HCT116 (cell line): ENCODE data around the gene GPX4. TPM values are rescaled to one million over a fixed set of nuclear protein-coding genes. Genes with fewer than 3 reads are reported as not detected.
A peak's percentile ranks its signal among the peaks of the same experiment; 100 is the strongest.

Experiments used
- ATAC-seq: fragments of 200-7000 bp; cut with Tn5 transposase; 2 replicates; pipeline ENCODE4 v1.9.1; 2020; ENCODE audit warnings: mild to moderate bottlenecking, moderate library complexity
- BruUV-seq: library from RNA; stranded (reverse); fragments of 400-500 nt; replicated peaks from 2 replicates; lab custom pipeline; 2021; lab: Mats Ljungman, UMichigan
- CTCF ChIA-PET: fragments of 300-600 bp; sonication (Branson Sonifier 250); formaldehyde crosslinking; loops from one replicate; lab custom pipeline; 2021; ENCODE audit warnings: antibody characterized with exemption; lab: Charles Lee
- POLR2A ChIA-PET: fragments of 300-600, 350-600 bp; sonication (Branson Sonifier 250); formaldehyde crosslinking; loops from one replicate; lab custom pipeline; 2021; ENCODE audit warnings: antibody characterized with exemption; lab: Charles Lee
- RAD21 ChIA-PET, 2 experiments: fragments of 300-600 bp; sonication (Branson Sonifier 250); formaldehyde crosslinking; loops; one replicate each; lab custom pipeline; 2023; ENCODE audit warnings: low total read pairs in 2 of 2; ENCODE audit not compliant: uncharacterized antibody in 2 of 2, unreplicated experiment in 2 of 2, low non-redundant PET in 1 of 2; lab: Charles Lee
- DNase-seq: peaks from one replicate; pipeline ENCODE4 v3.0.0-alpha.2; 2010; ENCODE audit warnings: low read depth, low spot score
- H2AFZ ChIP-seq: fragments of 200-600 bp; shearing (Covaris generic), sonication (generic); 2 replicates; pipeline ENCODE4 v1.6.1; 2017; ENCODE audit warnings: low read depth, mixed run types, mixed read lengths, antibody characterized with exemption, low read length; ENCODE audit not compliant: poor library complexity, severe bottlenecking
- H3K27ac ChIP-seq: 2 replicates; pipeline ENCODE4 v1.5.1; 2012; ENCODE audit warnings: low read depth, low read length
- H3K27me3 ChIP-seq: fragments of 200-600 bp; sonication (generic); 2 replicates; pipeline ENCODE4 v1.6.1; 2016; ENCODE audit warnings: mixed run types, low read length, mixed read lengths; ENCODE audit not compliant: insufficient read depth
- H3K36me3 ChIP-seq, 2 experiments: fragments of 200-500 bp in 1 of 2; fragments of 200-600 bp in 1 of 2; sonication (Bioruptor generic) in 1 of 2; sonication (generic) in 1 of 2; 2 replicates each; pipeline versions ENCODE4 v1.5.1 to v1.6.1; 2014 to 2016; ENCODE audit warnings: low read length in 2 of 2, inconsistent platforms in 1 of 2, mixed read lengths in 1 of 2, mixed run types in 1 of 2; ENCODE audit not compliant: insufficient read depth in 2 of 2, control insufficient read depth in 1 of 2
- H3K4me1 ChIP-seq, 2 experiments: fragments of 200-600 bp in 1 of 2; sonication (generic) in 1 of 2; 2 replicates each; pipeline versions ENCODE4 v1.5.1 to v1.6.1; 2012 to 2017; ENCODE audit warnings: low read length in 2 of 2, inconsistent platforms in 1 of 2, mild to moderate bottlenecking in 1 of 2, mixed read lengths in 1 of 2, mixed run types in 1 of 2, moderate library complexity in 1 of 2; ENCODE audit not compliant: insufficient read depth in 2 of 2, control insufficient read depth in 1 of 2
- H3K4me2 ChIP-seq: fragments of 200-600 bp; sonication (generic); 2 replicates; pipeline ENCODE4 v1.6.1; 2017; ENCODE audit warnings: mixed run types, low read length, mixed read lengths
- H3K4me3 ChIP-seq, 2 experiments: fragments of 200-600 bp in 1 of 2; sonication (generic) in 1 of 2; replicated peaks in 1 of 2; 2 replicates each; pipeline ENCODE4 v1.5.1; 2011 to 2016; ENCODE audit warnings: low read length in 2 of 2, control low read depth in 1 of 2, low read depth in 1 of 2, mild to moderate bottlenecking in 1 of 2, mixed read lengths in 1 of 2, mixed run types in 1 of 2
- H3K79me2 ChIP-seq: fragments of 200-600 bp; sonication (generic); 2 replicates; pipeline ENCODE4 v1.6.1; 2017; ENCODE audit warnings: mild to moderate bottlenecking, mixed run types, low read length, moderate library complexity, mixed read lengths; ENCODE audit not compliant: insufficient read depth
- H3K9ac ChIP-seq: fragments of 200-600 bp; sonication (generic); 2 replicates; pipeline ENCODE4 v1.6.1; 2016; ENCODE audit warnings: low read length, mixed read lengths
- H3K9me2 ChIP-seq: fragments of 200-600 bp; sonication (generic), shearing (Covaris generic); 2 replicates; pipeline ENCODE4 v1.6.1; 2017; ENCODE audit warnings: mixed run types, mild to moderate bottlenecking, moderate library complexity; ENCODE audit not compliant: insufficient read depth
- H3K9me3 ChIP-seq, 2 experiments: fragments of 200-500 bp in 1 of 2; fragments of 200-600 bp in 1 of 2; sonication (Bioruptor generic) in 1 of 2; sonication (generic) in 1 of 2; 2 replicates each; pipeline ENCODE4 v1.6.1; 2014 to 2017; ENCODE audit warnings: low read length in 2 of 2, mixed read lengths in 2 of 2, inconsistent platforms in 1 of 2, low read depth in 1 of 2, mild to moderate bottlenecking in 1 of 2, mixed run types in 1 of 2, moderate library complexity in 1 of 2; ENCODE audit not compliant: control insufficient read depth in 1 of 2, insufficient read depth in 1 of 2
- H4K20me1 ChIP-seq: fragments of 200-600 bp; sonication (generic), shearing (Covaris generic); 2 replicates; pipeline ENCODE4 v1.6.1; 2017; ENCODE audit warnings: mixed run types, mild to moderate bottlenecking, moderate library complexity; ENCODE audit not compliant: insufficient read depth
- CEBPB ChIP-seq: IDR thresholded peaks from 2 replicates; pipeline ENCODE4 v1.6.1; 2012; ENCODE audit warnings: low read depth
- EGR1 ChIP-seq: IDR thresholded peaks from 2 replicates; pipeline ENCODE4 v1.6.1; 2012; ENCODE audit warnings: low read depth
- FOSL1 ChIP-seq: IDR thresholded peaks from 2 replicates; pipeline ENCODE4 v1.6.1; 2012; ENCODE audit warnings: low read depth
- POLR2A ChIP-seq: IDR thresholded peaks from 2 replicates; pipeline ENCODE4 v1.7.0; 2011; ENCODE audit warnings: borderline replicate concordance; ENCODE audit not compliant: insufficient read depth, insufficient read length; ENCODE audit errors: extremely low read depth
- POLR2AphosphoS5 ChIP-seq: IDR thresholded peaks from 2 replicates; pipeline ENCODE4 v1.6.1; 2011; ENCODE audit warnings: mild to moderate bottlenecking, low read depth, low read length, moderate library complexity
- RAD21 ChIP-seq: IDR thresholded peaks from 2 replicates; pipeline ENCODE4 v1.6.1; 2012; ENCODE audit warnings: low read depth, mild to moderate bottlenecking
- SP1 ChIP-seq: IDR thresholded peaks from 2 replicates; pipeline ENCODE4 v1.6.1; 2012; ENCODE audit warnings: low read depth
- YY1 ChIP-seq: IDR thresholded peaks from 2 replicates; pipeline ENCODE4 v1.6.1; 2011; ENCODE audit warnings: low read length, low read depth, moderate library complexity, mild to moderate bottlenecking; ENCODE audit not compliant: insufficient replicate concordance; ENCODE audit errors: extremely low read depth
- ZFX ChIP-seq: fragments of 450-650 bp; IDR thresholded peaks from 2 replicates; pipeline ENCODE4 v1.6.1; 2017
- intact Hi-C: fragments of 100-400 bp; cut with micrococcal nuclease; formaldehyde crosslinking; loops from 2 replicates; pipeline ENCODE4 v1.10.0; 2022
- total RNA-seq: library from RNA; stranded (reverse); gene quantifications from one replicate; pipeline ENCODE4 v1.2.1, GENCODE V29; 2021; ENCODE audit not compliant: unreplicated experiment
- TF ChIP-seq, protein P1 (sequence below): IDR thresholded peaks from 2 replicates; pipeline ENCODE4 v1.6.1; 2011; ENCODE audit warnings: mild to moderate bottlenecking, low read length, moderate library complexity; ENCODE audit not compliant: insufficient replicate concordance; ENCODE audit errors: extremely low read depth
- TF ChIP-seq, protein P2 (sequence below): IDR thresholded peaks from 2 replicates; pipeline ENCODE4 v1.6.1; 2012; ENCODE audit warnings: low read depth

GPX4 gene
- total RNA-seq, 1 experiment from 2014 or later, result 481 TPM

- Histone ChIP-seq H4K20me1 (no peaks in the 10 kb centered on the region), H3K79me2 (peaks cover 9% of the 10 kb centered on the region; the same call in 1 of the 2 replicates), H3K9me3 (no peaks in the 10 kb centered on the region), H3K9ac (no peak overlapping the region), H3K4me2 (no peak overlapping the region), H3K36me3 (peaks cover 4 to 22% of the 10 kb centered on the region in 2 experiments; a peak in 3 of 4 replicates), H3K4me1 (peaks cover 16 to 42% of the 10 kb centered on the region in 2 experiments), H2AFZ (no peak overlapping the region), H3K27ac (peak overlapping the region; percentile 38; the same call in 1 of the 2 replicates), H3K9me2 (no peaks in the 10 kb centered on the region), H3K4me3 (no peak overlapping the region), H3K27me3 (no peaks in the 10 kb centered on the region)
- no peak for TF ChIP-seq EGR1
- no peak for TF ChIP-seq YY1
- TF ChIP-seq POLR2A, result no peak
- TF ChIP-seq POLR2AphosphoS5, result no peak
- TF ChIP-seq, protein P1, sequence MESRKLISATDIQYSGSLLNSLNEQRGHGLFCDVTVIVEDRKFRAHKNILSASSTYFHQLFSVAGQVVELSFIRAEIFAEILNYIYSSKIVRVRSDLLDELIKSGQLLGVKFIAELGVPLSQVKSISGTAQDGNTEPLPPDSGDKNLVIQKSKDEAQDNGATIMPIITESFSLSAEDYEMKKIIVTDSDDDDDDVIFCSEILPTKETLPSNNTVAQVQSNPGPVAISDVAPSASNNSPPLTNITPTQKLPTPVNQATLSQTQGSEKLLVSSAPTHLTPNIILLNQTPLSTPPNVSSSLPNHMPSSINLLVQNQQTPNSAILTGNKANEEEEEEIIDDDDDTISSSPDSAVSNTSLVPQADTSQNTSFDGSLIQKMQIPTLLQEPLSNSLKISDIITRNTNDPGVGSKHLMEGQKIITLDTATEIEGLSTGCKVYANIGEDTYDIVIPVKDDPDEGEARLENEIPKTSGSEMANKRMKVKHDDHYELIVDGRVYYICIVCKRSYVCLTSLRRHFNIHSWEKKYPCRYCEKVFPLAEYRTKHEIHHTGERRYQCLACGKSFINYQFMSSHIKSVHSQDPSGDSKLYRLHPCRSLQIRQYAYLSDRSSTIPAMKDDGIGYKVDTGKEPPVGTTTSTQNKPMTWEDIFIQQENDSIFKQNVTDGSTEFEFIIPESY, result no peak
- TF ChIP-seq ZFX, result no peak
- TF ChIP-seq, protein P2, sequence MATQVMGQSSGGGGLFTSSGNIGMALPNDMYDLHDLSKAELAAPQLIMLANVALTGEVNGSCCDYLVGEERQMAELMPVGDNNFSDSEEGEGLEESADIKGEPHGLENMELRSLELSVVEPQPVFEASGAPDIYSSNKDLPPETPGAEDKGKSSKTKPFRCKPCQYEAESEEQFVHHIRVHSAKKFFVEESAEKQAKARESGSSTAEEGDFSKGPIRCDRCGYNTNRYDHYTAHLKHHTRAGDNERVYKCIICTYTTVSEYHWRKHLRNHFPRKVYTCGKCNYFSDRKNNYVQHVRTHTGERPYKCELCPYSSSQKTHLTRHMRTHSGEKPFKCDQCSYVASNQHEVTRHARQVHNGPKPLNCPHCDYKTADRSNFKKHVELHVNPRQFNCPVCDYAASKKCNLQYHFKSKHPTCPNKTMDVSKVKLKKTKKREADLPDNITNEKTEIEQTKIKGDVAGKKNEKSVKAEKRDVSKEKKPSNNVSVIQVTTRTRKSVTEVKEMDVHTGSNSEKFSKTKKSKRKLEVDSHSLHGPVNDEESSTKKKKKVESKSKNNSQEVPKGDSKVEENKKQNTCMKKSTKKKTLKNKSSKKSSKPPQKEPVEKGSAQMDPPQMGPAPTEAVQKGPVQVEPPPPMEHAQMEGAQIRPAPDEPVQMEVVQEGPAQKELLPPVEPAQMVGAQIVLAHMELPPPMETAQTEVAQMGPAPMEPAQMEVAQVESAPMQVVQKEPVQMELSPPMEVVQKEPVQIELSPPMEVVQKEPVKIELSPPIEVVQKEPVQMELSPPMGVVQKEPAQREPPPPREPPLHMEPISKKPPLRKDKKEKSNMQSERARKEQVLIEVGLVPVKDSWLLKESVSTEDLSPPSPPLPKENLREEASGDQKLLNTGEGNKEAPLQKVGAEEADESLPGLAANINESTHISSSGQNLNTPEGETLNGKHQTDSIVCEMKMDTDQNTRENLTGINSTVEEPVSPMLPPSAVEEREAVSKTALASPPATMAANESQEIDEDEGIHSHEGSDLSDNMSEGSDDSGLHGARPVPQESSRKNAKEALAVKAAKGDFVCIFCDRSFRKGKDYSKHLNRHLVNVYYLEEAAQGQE, result no peak
- TF ChIP-seq RAD21, result no peak
- no peak for TF ChIP-seq FOSL1
- TF ChIP-seq SP1, result no peak
- TF ChIP-seq CEBPB, result no peak
- RAD21 ChIA-PET, result no interaction called here
- DNase-seq (no peak), ATAC-seq (no peak)
- POLR2A ChIA-PET, result interaction anchor here (1.1 kb wide), 1 partner anchor 158 kb away, joined by 3 read pairs; the partner anchor contains the start of gene CIRBP
- BruUV-seq, result no TSS peak
- CTCF ChIA-PET, result interaction anchor here (0.8 kb wide), 1 partner anchor 83 kb away, joined by 4 read pairs; no protein-coding TSS in a partner anchor
- intact Hi-C loops, result loop anchor here (5.0 kb wide), 1 partner anchor 81 kb away; no protein-coding TSS in a partner anchor
Measured at GRCh38 chr19:1110809-1111640, 7.2 kb downstream of the GPX4 start.
